SK-N-SH treated with all-trans-retinoic acid at 6 μM for 48 hours (cell line): Measurements from ENCODE around the gene PALD1.
A peak's percentile ranks its signal among the peaks of the same experiment; 100 is the strongest.

Experiments used
- ATAC-seq: fragments of 200-7000 bp; cut with Tn5 transposase; 3 replicates; pipeline ENCODE4 v1.9.1; 2020; ENCODE audit warnings: mild to moderate bottlenecking, moderate library complexity
- ARNTL ChIP-seq: fragments of 450-650 bp; formaldehyde crosslinking; IDR thresholded peaks from 2 replicates; pipeline ENCODE4 v1.5.0; 2020; ENCODE audit warnings: low read depth, mild to moderate bottlenecking, moderate library complexity, borderline replicate concordance
- ESRRG ChIP-seq: fragments of 250-450 bp; sonication (Bioruptor Pico); IDR thresholded peaks from 2 replicates; pipeline ENCODE4 v1.6.1; 2021; ENCODE audit warnings: mild to moderate bottlenecking
- GLIS3 ChIP-seq: fragments of 250-450 bp; sonication (Bioruptor Pico); IDR thresholded peaks from 2 replicates; pipeline ENCODE4 v1.5.0; 2020; ENCODE audit warnings: mild to moderate bottlenecking, moderate library complexity
- ISL1 ChIP-seq: fragments of 250-450 bp; sonication (Bioruptor Pico); IDR thresholded peaks from 2 replicates; pipeline ENCODE4 v2.1.2; 2022; ENCODE audit warnings: mild to moderate bottlenecking, moderate library complexity
- OSR1 ChIP-seq: fragments of 250-450 bp; sonication (Bioruptor Pico); IDR thresholded peaks from 2 replicates; pipeline ENCODE4 v1.8.0; 2022; ENCODE audit warnings: moderate library complexity, mild to moderate bottlenecking, inconsistent platforms
- PPARA ChIP-seq: fragments of 250-450 bp; sonication (Bioruptor Pico); IDR thresholded peaks from 2 replicates; pipeline ENCODE4 v1.5.0; 2020; ENCODE audit warnings: mild to moderate bottlenecking, borderline replicate concordance
- RARB ChIP-seq: fragments of 250-450 bp; sonication (Bioruptor Pico); IDR thresholded peaks from 2 replicates; pipeline ENCODE4 v1.8.0; 2021; ENCODE audit warnings: mild to moderate bottlenecking, moderate library complexity
- SNAI2 ChIP-seq: fragments of 250-450 bp; sonication (Bioruptor Pico); IDR thresholded peaks from 2 replicates; pipeline ENCODE4 v1.5.0; 2020; ENCODE audit warnings: mild to moderate bottlenecking, moderate library complexity
- TCF4 ChIP-seq: fragments of 250-450 bp; sonication (Bioruptor Pico); IDR thresholded peaks from 2 replicates; pipeline ENCODE4 v1.8.0; 2021; ENCODE audit warnings: mild to moderate bottlenecking, moderate library complexity, borderline replicate concordance
- TOX ChIP-seq: fragments of 250-450 bp; sonication (Bioruptor Pico); IDR thresholded peaks from 2 replicates; pipeline ENCODE4 v1.8.0; 2021; ENCODE audit warnings: mild to moderate bottlenecking, moderate library complexity, borderline replicate concordance
- ZC3H10 ChIP-seq: fragments of 250-450 bp; sonication (Bioruptor Pico); IDR thresholded peaks from 2 replicates; pipeline ENCODE4 v1.5.1; 2021; ENCODE audit warnings: mild to moderate bottlenecking, moderate library complexity
- ZFP3 ChIP-seq: fragments of 250-450 bp; sonication (Bioruptor Pico); IDR thresholded peaks from 2 replicates; pipeline ENCODE4 v1.5.0; 2020; ENCODE audit warnings: mild to moderate bottlenecking, moderate library complexity
- ZFP30 ChIP-seq: fragments of 450-650 bp; formaldehyde crosslinking; IDR thresholded peaks from 2 replicates; pipeline ENCODE4 v1.5.0; 2022; ENCODE audit warnings: mild to moderate bottlenecking, moderate library complexity
- ZNF565 ChIP-seq: fragments of 450-650 bp; formaldehyde crosslinking; conservative IDR thresholded peaks from 2 replicates; pipeline ENCODE4 v1.5.0; 2020; ENCODE audit warnings: low read depth, mild to moderate bottlenecking, moderate library complexity
- ZNF70 ChIP-seq: fragments of 450-650 bp; formaldehyde crosslinking; IDR thresholded peaks from 2 replicates; pipeline ENCODE4 v1.5.0; 2020; ENCODE audit warnings: mild to moderate bottlenecking, moderate library complexity
- ZNF8 ChIP-seq: fragments of 450-650 bp; formaldehyde crosslinking; IDR thresholded peaks from 2 replicates; pipeline ENCODE4 v1.5.0; 2020; ENCODE audit warnings: mild to moderate bottlenecking, moderate library complexity
- TF ChIP-seq, protein P1 (sequence below): fragments of 250-450 bp; sonication (Bioruptor Pico); IDR thresholded peaks from 2 replicates; pipeline ENCODE4 v1.5.0; 2020; ENCODE audit warnings: mild to moderate bottlenecking, moderate library complexity
- TF ChIP-seq, protein P2 (sequence below): fragments of 250-450 bp; sonication (Bioruptor Pico); IDR thresholded peaks from 2 replicates; pipeline ENCODE4 v1.8.0; 2021; ENCODE audit warnings: low read depth, mild to moderate bottlenecking, moderate library complexity, borderline replicate concordance
- TF ChIP-seq, protein P3 (sequence below): fragments of 250-450 bp; sonication (Bioruptor Pico); IDR thresholded peaks from 2 replicates; pipeline ENCODE4 v1.5.1; 2021; ENCODE audit warnings: mild to moderate bottlenecking, moderate library complexity
- TF ChIP-seq, protein P4 (sequence below): fragments of 250-450 bp; sonication (Bioruptor Pico); IDR thresholded peaks from 2 replicates; pipeline ENCODE4 v1.5.1; 2020; ENCODE audit warnings: low read depth, mild to moderate bottlenecking, moderate library complexity

Gene PALD1

DNA sequence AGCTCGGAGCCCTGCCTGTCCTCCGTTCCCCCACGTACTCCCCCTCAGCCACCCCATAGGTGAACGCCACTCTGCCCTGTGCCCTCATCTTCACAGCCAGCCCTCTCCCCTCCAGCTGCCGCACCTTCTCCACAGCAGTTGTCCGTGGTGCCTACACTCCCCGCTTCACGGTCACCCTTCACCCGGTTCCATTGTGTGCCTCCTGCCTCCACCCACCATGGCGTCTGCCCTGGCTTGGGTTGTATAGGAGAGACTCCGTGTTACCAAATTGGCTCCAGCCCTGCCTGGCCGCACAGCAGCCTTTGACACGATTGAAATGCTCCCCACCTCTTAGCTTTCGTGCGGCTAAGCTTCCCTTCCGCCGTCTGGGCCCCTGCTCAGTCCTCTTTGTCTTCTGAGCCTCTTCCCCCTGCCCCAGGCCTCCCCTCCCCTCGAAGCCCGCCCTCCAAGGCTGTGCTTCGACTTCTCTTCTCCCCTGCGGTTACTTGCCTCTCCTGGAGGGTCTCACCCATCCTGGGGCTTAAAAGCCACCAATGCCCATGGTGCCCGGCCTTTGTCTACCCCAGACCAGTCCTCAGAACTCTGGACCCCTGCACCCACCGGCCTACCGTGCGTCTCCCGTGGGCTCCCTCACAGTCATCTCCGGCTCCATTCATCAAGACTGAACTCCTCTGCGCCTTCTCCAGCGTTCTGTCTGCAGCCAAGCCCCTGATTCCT is 18.6 kb upstream of the PALD1 start:
- no peak for TF ChIP-seq ZFP3 (CRISPR knock-in tag)
- TF ChIP-seq TOX: no peak
- TF ChIP-seq TCF4 (CRISPR knock-in tag): no peak
- no peak for TF ChIP-seq GLIS3 (CRISPR knock-in tag)
- TF ChIP-seq, all 23 proteins: peak for 0
- ATAC-seq: no peak

DNA sequence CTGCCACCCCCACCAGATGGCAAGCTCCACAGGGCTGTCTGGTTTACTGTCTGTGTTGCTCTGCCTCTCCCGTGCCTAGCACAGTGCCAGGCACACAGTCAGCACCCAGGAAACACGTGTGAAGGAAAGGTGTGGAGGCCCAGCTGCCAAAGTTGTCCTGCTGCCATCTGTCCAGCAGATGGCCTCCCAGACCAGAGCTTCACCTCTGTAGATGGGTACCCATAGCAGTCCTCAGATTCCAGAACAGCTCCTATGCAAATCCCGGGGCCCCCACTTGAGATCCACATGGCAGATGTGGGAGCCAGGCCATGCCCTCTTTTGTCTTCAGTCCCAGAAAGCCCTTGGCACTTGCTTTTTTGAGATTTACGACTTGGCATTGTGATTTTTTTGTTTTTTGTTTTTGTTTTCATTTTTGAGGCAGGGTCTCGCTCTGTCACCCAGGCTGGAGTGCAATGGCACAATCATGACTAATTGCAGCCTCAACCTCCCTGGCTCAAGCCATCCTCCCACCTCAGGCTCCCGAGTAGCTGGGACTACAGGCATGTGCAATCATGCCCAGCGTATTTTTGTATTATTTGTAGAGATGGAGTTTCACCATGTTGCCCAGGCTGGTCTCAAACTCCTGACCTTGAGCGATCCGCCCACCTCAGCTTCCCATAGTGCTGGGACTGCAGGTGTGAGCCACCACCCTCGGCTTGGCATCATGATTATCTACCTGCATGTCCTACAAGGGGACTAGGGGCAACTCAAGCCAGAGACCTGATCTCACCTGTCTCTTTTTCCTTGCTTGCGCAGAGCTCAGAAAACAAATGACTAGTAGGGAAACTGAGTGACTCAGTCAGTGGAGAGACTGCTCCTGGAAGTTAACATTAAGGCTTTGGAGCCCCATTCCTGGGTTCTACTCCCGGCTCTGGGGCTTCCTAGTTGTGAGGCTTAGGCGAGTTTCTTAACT is 16.9 kb upstream of the PALD1 start:
- TF ChIP-seq, protein P1, sequence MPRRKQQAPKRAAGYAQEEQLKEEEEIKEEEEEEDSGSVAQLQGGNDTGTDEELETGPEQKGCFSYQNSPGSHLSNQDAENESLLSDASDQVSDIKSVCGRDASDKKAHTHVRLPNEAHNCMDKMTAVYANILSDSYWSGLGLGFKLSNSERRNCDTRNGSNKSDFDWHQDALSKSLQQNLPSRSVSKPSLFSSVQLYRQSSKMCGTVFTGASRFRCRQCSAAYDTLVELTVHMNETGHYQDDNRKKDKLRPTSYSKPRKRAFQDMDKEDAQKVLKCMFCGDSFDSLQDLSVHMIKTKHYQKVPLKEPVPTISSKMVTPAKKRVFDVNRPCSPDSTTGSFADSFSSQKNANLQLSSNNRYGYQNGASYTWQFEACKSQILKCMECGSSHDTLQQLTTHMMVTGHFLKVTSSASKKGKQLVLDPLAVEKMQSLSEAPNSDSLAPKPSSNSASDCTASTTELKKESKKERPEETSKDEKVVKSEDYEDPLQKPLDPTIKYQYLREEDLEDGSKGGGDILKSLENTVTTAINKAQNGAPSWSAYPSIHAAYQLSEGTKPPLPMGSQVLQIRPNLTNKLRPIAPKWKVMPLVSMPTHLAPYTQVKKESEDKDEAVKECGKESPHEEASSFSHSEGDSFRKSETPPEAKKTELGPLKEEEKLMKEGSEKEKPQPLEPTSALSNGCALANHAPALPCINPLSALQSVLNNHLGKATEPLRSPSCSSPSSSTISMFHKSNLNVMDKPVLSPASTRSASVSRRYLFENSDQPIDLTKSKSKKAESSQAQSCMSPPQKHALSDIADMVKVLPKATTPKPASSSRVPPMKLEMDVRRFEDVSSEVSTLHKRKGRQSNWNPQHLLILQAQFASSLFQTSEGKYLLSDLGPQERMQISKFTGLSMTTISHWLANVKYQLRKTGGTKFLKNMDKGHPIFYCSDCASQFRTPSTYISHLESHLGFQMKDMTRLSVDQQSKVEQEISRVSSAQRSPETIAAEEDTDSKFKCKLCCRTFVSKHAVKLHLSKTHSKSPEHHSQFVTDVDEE: no peak
- 0 out of 2 replicates have a peak, but pooled peaks have one; percentile 23 for TF ChIP-seq ZFP3 (CRISPR knock-in tag)
- TF ChIP-seq, all 23 proteins: peak for 1
- peak; percentile 80 for ATAC-seq

DNA sequence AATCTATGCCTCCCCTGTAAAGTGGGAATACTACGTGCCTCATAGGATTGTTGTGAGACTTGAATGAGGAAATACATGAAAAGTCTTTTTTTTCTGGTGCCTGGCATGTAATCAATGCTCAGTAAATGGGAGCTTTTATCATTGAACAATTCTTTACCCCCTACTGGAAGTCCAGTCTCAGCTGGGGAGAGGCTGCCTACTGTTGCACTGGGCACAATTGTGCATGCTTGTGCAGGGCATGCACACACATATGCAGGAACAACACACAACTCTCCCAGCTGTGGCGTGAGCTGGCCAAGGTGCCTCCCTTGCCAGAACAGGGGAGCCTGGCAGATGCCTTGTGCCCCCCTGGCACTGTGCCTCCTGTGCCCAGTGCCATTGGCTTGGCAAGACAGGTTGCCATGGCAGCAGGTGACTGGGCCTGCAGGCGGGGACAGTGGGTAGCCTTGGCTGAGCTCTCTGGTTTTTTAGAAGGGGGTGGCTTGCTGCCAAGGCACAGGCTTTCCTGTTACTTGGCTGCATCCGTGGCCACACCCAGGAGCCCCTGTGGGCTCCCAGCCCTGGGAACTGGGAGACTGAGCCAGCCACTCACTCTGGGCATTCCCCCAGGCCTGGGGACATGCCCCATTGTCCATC is 16.1 kb upstream of the PALD1 start:
- ATAC-seq: no peak; the same call in 2 of the 3 replicates
- TF ChIP-seq ZNF8 (no peak), ZFP3 (CRISPR knock-in tag) (no peak), RARB (CRISPR knock-in tag) (no peak), ESRRG (CRISPR knock-in tag) (no peak), PPARA (CRISPR knock-in tag) (no peak), SNAI2 (no peak), GLIS3 (CRISPR knock-in tag) (no peak), ZNF565 (no peak), ARNTL (no peak), TOX (no peak), ZC3H10 (CRISPR knock-in tag) (no peak), ZFP30 (CRISPR knock-in tag) (no peak), OSR1 (CRISPR knock-in tag) (no peak), ISL1 (CRISPR knock-in tag) (no peak), ZNF70 (no peak)
- TF ChIP-seq, protein P2, sequence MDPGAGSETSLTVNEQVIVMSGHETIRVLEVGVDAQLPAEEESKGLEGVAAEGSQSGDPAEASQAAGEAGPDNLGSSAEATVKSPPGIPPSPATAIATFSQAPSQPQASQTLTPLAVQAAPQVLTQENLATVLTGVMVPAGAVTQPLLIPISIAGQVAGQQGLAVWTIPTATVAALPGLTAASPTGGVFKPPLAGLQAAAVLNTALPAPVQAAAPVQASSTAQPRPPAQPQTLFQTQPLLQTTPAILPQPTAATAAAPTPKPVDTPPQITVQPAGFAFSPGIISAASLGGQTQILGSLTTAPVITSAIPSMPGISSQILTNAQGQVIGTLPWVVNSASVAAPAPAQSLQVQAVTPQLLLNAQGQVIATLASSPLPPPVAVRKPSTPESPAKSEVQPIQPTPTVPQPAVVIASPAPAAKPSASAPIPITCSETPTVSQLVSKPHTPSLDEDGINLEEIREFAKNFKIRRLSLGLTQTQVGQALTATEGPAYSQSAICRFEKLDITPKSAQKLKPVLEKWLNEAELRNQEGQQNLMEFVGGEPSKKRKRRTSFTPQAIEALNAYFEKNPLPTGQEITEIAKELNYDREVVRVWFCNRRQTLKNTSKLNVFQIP: no peak
- TF ChIP-seq, protein P3, sequence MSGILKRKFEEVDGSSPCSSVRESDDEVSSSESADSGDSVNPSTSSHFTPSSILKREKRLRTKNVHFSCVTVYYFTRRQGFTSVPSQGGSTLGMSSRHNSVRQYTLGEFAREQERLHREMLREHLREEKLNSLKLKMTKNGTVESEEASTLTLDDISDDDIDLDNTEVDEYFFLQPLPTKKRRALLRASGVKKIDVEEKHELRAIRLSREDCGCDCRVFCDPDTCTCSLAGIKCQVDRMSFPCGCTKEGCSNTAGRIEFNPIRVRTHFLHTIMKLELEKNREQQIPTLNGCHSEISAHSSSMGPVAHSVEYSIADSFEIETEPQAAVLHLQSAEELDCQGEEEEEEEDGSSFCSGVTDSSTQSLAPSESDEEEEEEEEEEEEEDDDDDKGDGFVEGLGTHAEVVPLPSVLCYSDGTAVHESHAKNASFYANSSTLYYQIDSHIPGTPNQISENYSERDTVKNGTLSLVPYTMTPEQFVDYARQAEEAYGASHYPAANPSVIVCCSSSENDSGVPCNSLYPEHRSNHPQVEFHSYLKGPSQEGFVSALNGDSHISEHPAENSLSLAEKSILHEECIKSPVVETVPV: no peak
- TF ChIP-seq, protein P4, sequence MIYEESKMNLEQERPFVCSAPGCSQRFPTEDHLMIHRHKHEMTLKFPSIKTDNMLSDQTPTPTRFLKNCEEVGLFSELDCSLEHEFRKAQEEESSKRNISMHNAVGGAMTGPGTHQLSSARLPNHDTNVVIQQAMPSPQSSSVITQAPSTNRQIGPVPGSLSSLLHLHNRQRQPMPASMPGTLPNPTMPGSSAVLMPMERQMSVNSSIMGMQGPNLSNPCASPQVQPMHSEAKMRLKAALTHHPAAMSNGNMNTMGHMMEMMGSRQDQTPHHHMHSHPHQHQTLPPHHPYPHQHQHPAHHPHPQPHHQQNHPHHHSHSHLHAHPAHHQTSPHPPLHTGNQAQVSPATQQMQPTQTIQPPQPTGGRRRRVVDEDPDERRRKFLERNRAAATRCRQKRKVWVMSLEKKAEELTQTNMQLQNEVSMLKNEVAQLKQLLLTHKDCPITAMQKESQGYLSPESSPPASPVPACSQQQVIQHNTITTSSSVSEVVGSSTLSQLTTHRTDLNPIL (CRISPR knock-in tag): no peak
- TF ChIP-seq, protein P1: no peak
